SK-N-SH (cell line): ENCODE measurements around the gene ZNF462. TPM values are rescaled to one million over a fixed set of nuclear protein-coding genes. Genes with fewer than 3 reads are reported as not detected.

ENCODE experiments used
- CTCF ChIA-PET: fragments of 300-600, 350-600 bp; formaldehyde crosslinking; extraction: SDS; loops from one replicate; lab custom pipeline; 2021; lab: Yijun Ruan, JAX
- POLR2A ChIA-PET: fragments of 350-600 bp; sonication (Branson Sonifier 250); formaldehyde crosslinking; extraction: SDS; loops from one replicate; lab custom pipeline; 2020; ENCODE audit warnings: antibody characterized with exemption, inconsistent platforms; lab: Yijun Ruan, JAX
- DNase-seq: peaks from one replicate; pipeline ENCODE4 v3.0.0; 2012
- H2AFZ ChIP-seq: fragments of 200-600 bp; sonication (generic); 2 replicates; pipeline ENCODE4 v1.8.1; 2016; ENCODE audit warnings: antibody characterized with exemption, mild to moderate bottlenecking, low read depth
- H3F3A ChIP-seq: fragments of 200-600 bp; sonication (generic); replicated peaks from 2 replicates; pipeline ENCODE3; 2016; ENCODE audit warnings: antibody characterized with exemption, mild to moderate bottlenecking; ENCODE audit not compliant: insufficient read depth
- H3K27ac ChIP-seq, 2 experiments: fragments of 200-500 bp in 1 of 2; fragments of 200-600 bp in 1 of 2; sonication (Bioruptor generic) in 1 of 2; sonication (generic), shearing (Covaris generic) in 1 of 2; 2 replicates each; pipeline versions ENCODE4 v1.5.1 to v1.6.1; 2014 to 2016; ENCODE audit warnings: low read depth in 2 of 2, inconsistent platforms in 1 of 2, low read length in 1 of 2, mild to moderate bottlenecking in 1 of 2, mixed read lengths in 1 of 2
- H3K27me3 ChIP-seq: fragments of 200-600 bp; sonication (generic), shearing (Covaris generic); 2 replicates; pipeline ENCODE4 v1.6.1; 2016; ENCODE audit warnings: mixed run types; ENCODE audit not compliant: insufficient read depth
- H3K36me3 ChIP-seq, 2 experiments: fragments of 200-500 bp in 1 of 2; fragments of 200-600 bp in 1 of 2; sonication (Bioruptor generic) in 1 of 2; sonication (generic) in 1 of 2; replicated peaks in 1 of 2; 2 replicates each; pipeline versions ENCODE3 to v1.5.1; 2014 to 2016; ENCODE audit warnings: low read length in 1 of 2, mild to moderate bottlenecking in 1 of 2; ENCODE audit not compliant: insufficient read depth in 2 of 2, control insufficient read depth in 1 of 2
- H3K4me1 ChIP-seq, 2 experiments: fragments of 200-500 bp in 1 of 2; fragments of 200-600 bp in 1 of 2; sonication (Bioruptor generic) in 1 of 2; sonication (generic), shearing (Covaris generic) in 1 of 2; 2 replicates each; pipeline versions ENCODE4 v1.5.1 to v1.6.1; 2014 to 2016; ENCODE audit warnings: low read depth in 1 of 2, low read length in 1 of 2, mixed run types in 1 of 2; ENCODE audit not compliant: insufficient read depth in 2 of 2, control insufficient read depth in 1 of 2
- H3K4me2 ChIP-seq: fragments of 200-600 bp; sonication (generic), shearing (Covaris generic); 2 replicates; pipeline ENCODE4 v1.6.1; 2017; ENCODE audit warnings: mixed run types
- H3K4me3 ChIP-seq, 2 experiments: fragments of 200-500 bp in 1 of 2; fragments of 200-600 bp in 1 of 2; sonication (Bioruptor generic) in 1 of 2; sonication (generic), shearing (Covaris generic) in 1 of 2; 2 replicates each; pipeline versions ENCODE4 v1.5.1 to v1.8.1; 2014 to 2016; ENCODE audit warnings: low read depth in 2 of 2, inconsistent platforms in 1 of 2, low read length in 1 of 2, mild to moderate bottlenecking in 1 of 2, mixed read lengths in 1 of 2, moderate library complexity in 1 of 2
- H3K79me2 ChIP-seq: fragments of 200-600 bp; sonication (generic); 2 replicates; pipeline ENCODE4 v1.8.1; 2017; ENCODE audit warnings: mild to moderate bottlenecking; ENCODE audit not compliant: insufficient read depth
- H3K9ac ChIP-seq: fragments of 200-600 bp; sonication (generic); 2 replicates; pipeline ENCODE4 v1.6.1; 2017; ENCODE audit warnings: mixed run types
- H3K9me2 ChIP-seq: fragments of 200-600 bp; sonication (generic); 2 replicates; pipeline ENCODE4 v1.6.1; 2017; ENCODE audit warnings: mixed run types
- H3K9me3 ChIP-seq: fragments of 200-600 bp; sonication (generic); 2 replicates; pipeline ENCODE4 v1.6.1; 2017; ENCODE audit warnings: mixed run types, mild to moderate bottlenecking, moderate library complexity
- H4K20me1 ChIP-seq: fragments of 200-600 bp; sonication (generic); 2 replicates; pipeline ENCODE4 v1.6.1; 2017; ENCODE audit warnings: mild to moderate bottlenecking, mixed run types; ENCODE audit not compliant: insufficient read depth
- CHD2 ChIP-seq: fragments of 150-350 bp; IDR thresholded peaks from 2 replicates; pipeline ENCODE4 v1.6.1; 2018; ENCODE audit warnings: low read length; ENCODE audit not compliant: partially characterized antibody
- CTCF ChIP-seq: fragments of 200-600 bp; sonication (generic); IDR thresholded peaks from 2 replicates; pipeline ENCODE4 v1.6.1; 2017; ENCODE audit warnings: antibody characterized with exemption, mild to moderate bottlenecking, moderate library complexity
- ELF1 ChIP-seq: IDR thresholded peaks from 2 replicates; pipeline ENCODE4 v1.4.0; 2012
- FOSL2 ChIP-seq: IDR thresholded peaks from 2 replicates; pipeline ENCODE4 v1.4.0; 2012; ENCODE audit warnings: low read depth, mild to moderate bottlenecking, moderate library complexity, borderline replicate concordance
- FOXM1 ChIP-seq: IDR thresholded peaks from 2 replicates; pipeline ENCODE4 v1.4.0; 2012; ENCODE audit warnings: low read depth, mild to moderate bottlenecking
- GATA2 ChIP-seq: sonication (generic); formaldehyde crosslinking; IDR thresholded peaks from 2 replicates; pipeline ENCODE4 v1.5.0; 2020; ENCODE audit warnings: mild to moderate bottlenecking, missing genetic modification reagents
- NRF1 ChIP-seq: IDR thresholded peaks from 2 replicates; pipeline ENCODE4 v1.6.1; 2012; ENCODE audit warnings: low read depth, mild to moderate bottlenecking, low read length
- PBX3 ChIP-seq: IDR thresholded peaks from 2 replicates; pipeline ENCODE4; 2012
- RAD21 ChIP-seq: IDR thresholded peaks from 2 replicates; pipeline ENCODE4 v1.6.1; 2012; ENCODE audit warnings: mild to moderate bottlenecking, low read length
- TAF1 ChIP-seq: IDR thresholded peaks from 2 replicates; pipeline ENCODE4 v1.6.1; 2012; ENCODE audit warnings: low read depth, mild to moderate bottlenecking, low read length, moderate library complexity, borderline replicate concordance
- TCF12 ChIP-seq: IDR thresholded peaks from 2 replicates; pipeline ENCODE4 v1.4.0; 2012
- TEAD4 ChIP-seq: IDR thresholded peaks from 2 replicates; pipeline ENCODE4 v1.4.0; 2012; ENCODE audit warnings: mild to moderate bottlenecking, borderline replicate concordance; ENCODE audit not compliant: insufficient read depth
- USF2 ChIP-seq: fragments of 150-350 bp; IDR thresholded peaks from 2 replicates; pipeline ENCODE4 v1.6.1; 2017; ENCODE audit warnings: antibody characterized with exemption, low read length, low read depth, borderline replicate concordance
- WGBS: methylation state at CpG from one replicate; pipeline ENCODE4 v1.1.6; 2017; ENCODE audit warnings: low lambda C conversion rate; 5-methylcytosine and 5-hydroxymethylcytosine counted together
- polyA plus RNA-seq, 3 experiments: library from polyadenylated mRNA; depleted of rRNA; stranded (reverse); fragments of >200 nt; gene quantifications; 2 replicates each; pipeline ENCODE4 v1.2.3, GENCODE V29; 2012

ZNF462 gene
- polyA plus RNA-seq, 1 of the 3 experiments (the other 2 are of a cell fraction) = 5.2 TPM

- TF ChIP-seq USF2 = no peak
- no peak for TF ChIP-seq PBX3
These were observed 43.2 kb downstream of the ZNF462 start (continued) for GRCh38 chr9:106906129-106906528.

GRCh38 chr9:106911951-106912350, 49.0 kb downstream of the ZNF462 start:
- H4K20me1 ChIP-seq = no peaks in the 10 kb centered on the region
- no peak overlapping the region for H3K4me2 ChIP-seq
- peaks cover 36% of the 10 kb centered on the region; the same call in 1 of the 2 replicates for H3K79me2 ChIP-seq
- peaks cover 0 to 14% of the 10 kb centered on the region in 2 experiments; a peak in 2 of 4 replicates for H3K4me1 ChIP-seq
- no peak for TF ChIP-seq NRF1
- TF ChIP-seq TEAD4 = no peak
- TF ChIP-seq USF2 = no peak
- TF ChIP-seq PBX3 = no peak
- no peak for TF ChIP-seq GATA2 (CRISPR knock-in tag)
- no peak for TF ChIP-seq FOSL2
- TF ChIP-seq, all 33 proteins: peak for 0
- Histone ChIP-seq H3K27ac (no peak overlapping the region), H2AFZ (no peak overlapping the region), H3K9ac (no peak overlapping the region), H3K4me3 (no peak overlapping the region), H3K9me3 (no peaks in the 10 kb centered on the region), H3K36me3 (peaks cover 3 to 5% of the 10 kb centered on the region in 2 experiments), H3K9me2 (no peaks in the 10 kb centered on the region), H3K27me3 (no peaks in the 10 kb centered on the region), H3F3A (peaks cover 19% of the 10 kb centered on the region)
- CTCF ChIA-PET = interaction anchor here (0.7 kb wide), 1 partner anchor 74 kb away, joined by 3 read pairs; no protein-coding TSS in a partner anchor
- POLR2A ChIA-PET = no interaction called here
- WGBS = 87% methylated on average over 6 of the region's 6 CpGs
- DNase-seq = no peak

- Histone ChIP-seq H3K27me3 (no peaks in the 10 kb centered on the region), H3K4me3 (no peak overlapping the region), H4K20me1 (no peaks in the 10 kb centered on the region), H2AFZ (no peak overlapping the region), H3K9me3 (no peaks in the 10 kb centered on the region), H3K27ac (no peak overlapping the region), H3F3A (peaks cover 22% of the 10 kb centered on the region), H3K9me2 (no peaks in the 10 kb centered on the region), H3K79me2 (peaks cover 36% of the 10 kb centered on the region; the same call in 1 of the 2 replicates), H3K4me1 (peaks cover 0 to 20% of the 10 kb centered on the region in 2 experiments; a peak in 2 of 4 replicates), H3K9ac (no peak overlapping the region), H3K36me3 (peaks cover 5 to 6% of the 10 kb centered on the region in 2 experiments), H3K4me2 (no peak overlapping the region)
- no peak for DNase-seq
- 91% methylated on average over 5 of the region's 5 CpGs for WGBS
- no peak for TF ChIP-seq CHD2
- TF ChIP-seq RAD21 = no peak
- TF ChIP-seq NRF1 = no peak
- no peak for TF ChIP-seq FOXM1
- no peak for TF ChIP-seq TEAD4
- TF ChIP-seq ELF1 = no peak
- no peak for TF ChIP-seq TAF1
- TF ChIP-seq TCF12 = no peak
- TF ChIP-seq CTCF = no peak
- ChIA-PET CTCF (no interaction called here), POLR2A (no interaction called here)
These were observed 50.3 kb downstream of the ZNF462 start for GRCh38 chr9:106913276-106913675.
